ENCODE measurements around the gene ALDH3B1.

Gene ALDH3B1

GRCh38 chr11:68076371-68077042 lies 66.4 kb downstream of the ALDH3B1 start:
- no peak for DNase-seq

DNA sequence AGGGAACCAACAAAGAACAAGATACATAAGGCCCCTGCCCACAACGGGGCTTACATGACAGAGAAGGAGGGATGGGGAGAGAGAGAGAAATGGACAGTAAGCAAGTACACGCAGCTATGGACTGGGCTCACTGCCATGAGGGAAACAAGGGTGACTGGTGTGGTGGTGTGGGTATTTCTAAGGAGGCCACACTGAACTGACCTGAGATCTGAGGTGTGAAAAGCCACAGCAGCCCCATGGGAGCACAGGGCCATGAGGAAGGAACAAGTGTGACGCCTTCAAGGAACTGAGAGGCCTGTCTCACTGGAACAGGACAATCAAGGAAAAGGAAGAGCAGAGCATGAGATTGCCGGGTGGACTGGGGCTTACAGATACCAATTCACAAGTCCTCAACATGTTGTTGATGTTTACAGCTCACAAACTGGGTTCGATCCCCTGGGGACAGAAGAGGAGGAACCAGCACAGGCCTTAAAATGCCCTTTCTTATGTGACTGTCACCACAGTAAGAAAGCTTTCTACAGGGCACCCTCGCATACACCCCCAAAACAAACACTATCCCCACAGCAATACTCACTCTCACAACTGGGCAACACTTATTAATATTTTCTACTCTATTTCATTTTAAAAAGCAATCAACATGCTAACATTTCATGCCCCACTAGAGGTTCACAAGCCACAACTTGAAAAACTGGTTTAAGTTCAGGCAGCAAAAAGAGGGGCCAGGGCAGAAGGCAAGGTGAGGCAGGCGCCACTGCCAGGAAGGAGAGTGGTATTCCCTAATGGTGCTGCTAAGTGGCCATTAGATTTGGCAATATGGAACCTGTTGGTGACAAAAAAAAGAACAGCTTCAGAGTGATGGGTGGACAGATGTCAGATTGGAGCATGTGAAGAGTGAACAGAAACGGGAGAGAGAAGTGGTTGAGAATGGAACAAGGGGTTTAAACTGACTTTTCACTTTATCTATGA lies 67.8 kb downstream of the ALDH3B1 start:
- no peak for DNase-seq

All from NCI-H2171 (cell line).